Vagina (tissue), 2 donors: Measurements from ENCODE around the gene PLAAT4. TPM values are rescaled to one million over a fixed set of nuclear protein-coding genes. Genes with fewer than 3 reads are reported as not detected.

Source experiments
- DNase-seq, 2 donors: peaks; one replicate each; pipeline ENCODE4 v3.0.0-alpha.2; 2017; ENCODE audit errors: extremely low spot score in 2 of 2
- H3K27ac ChIP-seq: fragments of 200-600 bp; sonication (generic); one replicate; pipeline ENCODE4 v1.5.1; 2019
- H3K27me3 ChIP-seq: fragments of 200-600 bp; sonication (generic); one replicate; pipeline ENCODE4 v1.5.1; 2019
- H3K36me3 ChIP-seq, 2 donors: fragments of 200-600 bp; sonication (generic); one replicate each; pipeline ENCODE4 v1.5.1; 2017 to 2019
- H3K4me1 ChIP-seq: fragments of 200-600 bp; sonication (generic); one replicate; pipeline ENCODE4 v1.5.1; 2019
- H3K4me3 ChIP-seq, 2 donors: fragments of 200-600 bp; sonication (generic); 1 replicate in 1 of 2; 2 replicates in 1 of 2; pipeline ENCODE4 v1.5.1; 2016 to 2019
- H3K9me3 ChIP-seq: fragments of 200-600 bp; sonication (generic); one replicate; pipeline ENCODE4 v1.5.1; 2019
- POLR2A ChIP-seq, 2 donors: fragments of 450-650 bp; IDR thresholded peaks; one replicate each; pipeline ENCODE4 v1.6.1; 2017; ENCODE audit warnings: antibody characterized with exemption in 2 of 2, mild to moderate bottlenecking in 2 of 2, moderate library complexity in 2 of 2
- POLR2AphosphoS5 ChIP-seq, 2 donors: sonication (generic); formaldehyde crosslinking; IDR thresholded peaks; one replicate each; pipeline ENCODE4 v1.9.0; 2017; ENCODE audit warnings: antibody characterized with exemption in 2 of 2, mild to moderate bottlenecking in 2 of 2, low read depth in 1 of 2; ENCODE audit not compliant: insufficient read depth in 1 of 2
- intact Hi-C: fragments of 100-400 bp; cut with DNase I; formaldehyde crosslinking; loops from one replicate; pipeline ENCODE4 v1.15.1; 2023
- total RNA-seq: library from RNA; depleted of rRNA; stranded (reverse); fragments of >200 nt; gene quantifications from one replicate; pipeline ENCODE4 v1.2.3, GENCODE V29; 2016
- TF ChIP-seq, protein P1 (sequence below), 3 experiments: fragments of 450-650 bp in 2 of 3; fragments of 200-600 bp in 1 of 3; sonication (generic) in 1 of 3; IDR thresholded peaks; one replicate each; pipeline ENCODE4 v1.5.1; 2017 to 2019; ENCODE audit warnings: antibody characterized with exemption in 3 of 3, mild to moderate bottlenecking in 2 of 3, moderate library complexity in 2 of 3

PLAAT4 gene
- total RNA-seq, 1 donor from 2014 or later = 43.5 TPM

DNA sequence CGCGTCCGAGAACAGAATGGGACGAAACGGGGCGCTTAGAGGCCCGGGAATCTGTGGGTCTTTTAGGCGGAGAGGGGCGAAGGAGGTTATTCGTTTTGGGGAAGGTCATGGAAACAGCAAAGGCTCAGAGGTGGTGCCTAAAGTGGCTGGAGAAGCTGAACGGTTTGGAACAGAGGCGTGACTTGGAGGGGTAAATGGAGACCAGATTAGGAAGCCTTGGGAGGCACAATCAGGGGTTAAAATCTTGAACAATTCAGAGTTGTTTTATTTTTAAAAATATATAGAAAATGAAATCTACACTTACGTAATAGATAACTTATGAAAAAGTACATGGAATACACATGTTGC is 45.4 kb upstream of the PLAAT4 start:
- intact Hi-C loops = no loop called here
- Histone ChIP-seq H3K9me3 (no peaks in the 10 kb centered on the region), H3K4me1 (peaks cover 22% of the 10 kb centered on the region), H3K27me3 (no peaks in the 10 kb centered on the region), H3K36me3 (no peaks in the 10 kb centered on the region), H3K4me3 (peak overlapping the region; percentile 50 to 57), H3K27ac (peak overlapping the region; percentile 57)
- TF ChIP-seq, protein P1, sequence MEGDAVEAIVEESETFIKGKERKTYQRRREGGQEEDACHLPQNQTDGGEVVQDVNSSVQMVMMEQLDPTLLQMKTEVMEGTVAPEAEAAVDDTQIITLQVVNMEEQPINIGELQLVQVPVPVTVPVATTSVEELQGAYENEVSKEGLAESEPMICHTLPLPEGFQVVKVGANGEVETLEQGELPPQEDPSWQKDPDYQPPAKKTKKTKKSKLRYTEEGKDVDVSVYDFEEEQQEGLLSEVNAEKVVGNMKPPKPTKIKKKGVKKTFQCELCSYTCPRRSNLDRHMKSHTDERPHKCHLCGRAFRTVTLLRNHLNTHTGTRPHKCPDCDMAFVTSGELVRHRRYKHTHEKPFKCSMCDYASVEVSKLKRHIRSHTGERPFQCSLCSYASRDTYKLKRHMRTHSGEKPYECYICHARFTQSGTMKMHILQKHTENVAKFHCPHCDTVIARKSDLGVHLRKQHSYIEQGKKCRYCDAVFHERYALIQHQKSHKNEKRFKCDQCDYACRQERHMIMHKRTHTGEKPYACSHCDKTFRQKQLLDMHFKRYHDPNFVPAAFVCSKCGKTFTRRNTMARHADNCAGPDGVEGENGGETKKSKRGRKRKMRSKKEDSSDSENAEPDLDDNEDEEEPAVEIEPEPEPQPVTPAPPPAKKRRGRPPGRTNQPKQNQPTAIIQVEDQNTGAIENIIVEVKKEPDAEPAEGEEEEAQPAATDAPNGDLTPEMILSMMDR (IDR thresholded peaks at IDR 0.05) = no peak
- TF ChIP-seq POLR2AphosphoS5 (IDR thresholded peaks at IDR 0.05; ENCODE audit: insufficient read depth in 1 of 2, low read depth in 1 of 2) (no peak), POLR2A (IDR thresholded peaks at IDR 0.05) (no peak)
- no peak for DNase-seq

DNA sequence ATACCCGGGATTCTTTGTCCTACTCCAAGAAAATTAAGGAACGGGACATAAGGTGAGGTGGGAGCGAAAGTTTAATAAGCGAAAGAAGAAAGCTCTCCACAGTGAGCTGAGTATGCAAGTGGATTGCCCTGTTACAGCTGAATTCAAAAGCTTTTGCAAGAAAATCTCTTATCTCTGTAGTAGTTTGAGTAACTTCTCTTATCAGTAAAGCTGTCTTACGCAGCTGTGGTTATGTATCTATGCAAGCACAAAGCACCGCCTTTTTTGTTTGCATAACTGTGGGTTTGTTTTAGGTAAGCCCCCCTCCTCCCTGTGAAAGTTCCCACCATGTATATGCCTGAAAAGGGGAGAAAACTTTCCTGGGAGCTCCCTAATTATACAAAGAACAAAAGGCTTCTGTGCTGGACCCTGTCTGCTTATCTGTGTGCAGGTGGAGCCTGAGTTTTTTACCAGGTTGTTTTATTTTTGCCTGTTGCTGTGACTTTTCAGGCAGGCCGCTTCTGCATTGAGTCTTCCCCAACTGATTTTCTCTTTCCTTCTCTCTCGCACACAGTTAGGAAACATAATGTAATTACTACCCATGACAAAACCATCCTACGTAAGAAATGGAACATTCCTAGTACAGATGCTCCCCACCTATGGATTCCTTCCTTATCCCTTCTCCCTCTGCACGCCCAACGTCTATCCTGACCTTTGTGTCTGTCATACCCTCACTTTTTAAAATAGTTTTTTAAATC is 44.8 kb upstream of the PLAAT4 start:
- no peak overlapping the region for H3K27ac ChIP-seq
- H3K4me3 ChIP-seq = peak overlapping the region; percentile 50 to 57
- H3K9me3 ChIP-seq = no peaks in the 10 kb centered on the region
- H3K36me3 ChIP-seq = no peaks in the 10 kb centered on the region
- intact Hi-C loops = no loop called here
- TF ChIP-seq, protein P1 (IDR thresholded peaks at IDR 0.05) = no peak
- TF ChIP-seq POLR2AphosphoS5 (IDR thresholded peaks at IDR 0.05; ENCODE audit: insufficient read depth in 1 of 2, low read depth in 1 of 2) (no peak), POLR2A (IDR thresholded peaks at IDR 0.05) (no peak)
- H3K4me1 ChIP-seq = peaks cover 22% of the 10 kb centered on the region
- no peaks in the 10 kb centered on the region for H3K27me3 ChIP-seq
- no peak for DNase-seq

DNA sequence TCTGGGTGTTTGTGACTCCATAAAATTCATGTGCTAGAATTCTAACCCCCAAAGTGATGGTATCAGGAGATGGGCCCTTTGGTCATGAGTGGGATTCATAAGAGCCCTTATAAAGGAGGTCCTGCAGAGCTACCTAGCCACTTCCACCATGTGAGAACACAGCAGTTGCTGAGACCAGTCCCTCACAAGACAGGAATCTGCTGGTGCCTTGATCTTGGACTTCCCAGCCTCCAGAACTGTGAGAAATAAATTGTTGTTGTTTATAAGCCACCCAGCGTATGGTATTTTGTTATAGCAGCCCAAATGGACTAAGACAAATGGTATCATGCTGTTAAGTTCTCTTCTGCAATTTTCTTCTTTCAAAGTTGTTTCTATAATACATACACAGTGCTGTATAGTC is 44.2 kb upstream of the PLAAT4 start:
- TF ChIP-seq, protein P1 (IDR thresholded peaks at IDR 0.05) = no peak
- TF ChIP-seq POLR2A (IDR thresholded peaks at IDR 0.05) = no peak
- no peak for TF ChIP-seq POLR2AphosphoS5 (IDR thresholded peaks at IDR 0.05; ENCODE audit: insufficient read depth in 1 of 2, low read depth in 1 of 2)
- Histone ChIP-seq H3K9me3 (no peaks in the 10 kb centered on the region), H3K27ac (no peak overlapping the region), H3K36me3 (no peaks in the 10 kb centered on the region), H3K4me3 (no peak overlapping the region), H3K27me3 (no peaks in the 10 kb centered on the region), H3K4me1 (peaks cover 22% of the 10 kb centered on the region)
- DNase-seq = no peak
- intact Hi-C loops = no loop called here

DNA sequence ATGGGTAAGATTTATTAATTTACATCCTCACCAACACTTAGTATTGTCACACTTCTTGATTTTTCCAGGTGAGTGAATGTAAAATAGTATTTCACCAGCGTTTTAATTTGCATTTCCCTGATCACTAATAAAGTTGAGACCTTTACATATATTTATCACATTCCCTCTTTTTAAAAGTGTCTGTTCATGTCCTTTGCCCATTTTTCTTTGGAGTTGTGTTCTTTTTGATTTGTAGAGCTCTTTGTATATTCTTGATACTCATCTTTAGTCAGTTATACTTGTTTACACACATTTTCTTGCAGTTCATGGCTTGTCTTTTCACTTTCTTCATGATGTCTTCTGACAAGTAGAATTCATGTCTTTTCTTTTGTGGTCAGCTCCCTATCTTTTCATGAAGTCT is 43.5 kb upstream of the PLAAT4 start:
- intact Hi-C loops = no loop called here
- H3K4me3 ChIP-seq = no peak overlapping the region
- no peak overlapping the region for H3K27ac ChIP-seq
- H3K9me3 ChIP-seq = no peaks in the 10 kb centered on the region
- peaks cover 22% of the 10 kb centered on the region for H3K4me1 ChIP-seq
- H3K36me3 ChIP-seq = no peaks in the 10 kb centered on the region
- TF ChIP-seq, protein P1 (IDR thresholded peaks at IDR 0.05) = no peak
- TF ChIP-seq POLR2A (IDR thresholded peaks at IDR 0.05) (no peak), POLR2AphosphoS5 (IDR thresholded peaks at IDR 0.05; ENCODE audit: insufficient read depth in 1 of 2, low read depth in 1 of 2) (no peak)
- H3K27me3 ChIP-seq = no peaks in the 10 kb centered on the region
- no peak for DNase-seq

DNA sequence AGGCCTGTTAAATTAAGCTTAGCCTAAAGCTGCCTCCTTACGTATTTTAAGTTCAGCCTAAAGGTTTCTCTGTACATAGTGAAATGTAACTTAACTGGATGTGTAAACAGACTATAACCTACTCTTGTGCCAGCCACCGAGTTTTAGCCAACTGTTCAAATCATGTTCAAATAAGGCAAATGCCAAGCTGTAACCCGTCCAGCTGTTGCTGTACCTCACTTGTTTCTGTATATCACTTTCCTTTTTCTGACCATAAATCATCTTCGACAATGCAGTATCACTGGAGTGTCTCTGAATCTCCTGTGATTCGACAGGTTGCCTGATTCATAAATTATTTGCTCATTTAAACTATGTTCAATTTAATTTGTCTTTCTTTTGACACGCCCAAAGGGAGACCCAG is 41.6 kb upstream of the PLAAT4 start:
- H3K36me3 ChIP-seq = no peaks in the 10 kb centered on the region
- H3K4me3 ChIP-seq = no peak overlapping the region
- H3K4me1 ChIP-seq = peaks cover 19% of the 10 kb centered on the region
- intact Hi-C loops = no loop called here
- peaks cover 5% of the 10 kb centered on the region for H3K9me3 ChIP-seq
- H3K27me3 ChIP-seq = no peaks in the 10 kb centered on the region
- no peak overlapping the region for H3K27ac ChIP-seq
- no peak for DNase-seq
- TF ChIP-seq, protein P1 (IDR thresholded peaks at IDR 0.05) = no peak
- TF ChIP-seq POLR2A (IDR thresholded peaks at IDR 0.05) (no peak), POLR2AphosphoS5 (IDR thresholded peaks at IDR 0.05; ENCODE audit: insufficient read depth in 1 of 2, low read depth in 1 of 2) (no peak)
